Measurements from ENCODE around the gene ANO3. TPM values are rescaled to one million over a fixed set of nuclear protein-coding genes. Genes with fewer than 3 reads are reported as not detected.
A peak's percentile ranks its signal among the peaks of the same experiment; 100 is the strongest.
"Not testable (repeated sequence)": the region's sequence is repeated elsewhere in the genome, so short reads cannot be mapped to it uniquely, and the experiment has no call there.

ANO3 gene
- total and polyA plus RNA-seq, 2 donors from 2014 or later = 0.30 to 1.5 TPM

DNA sequence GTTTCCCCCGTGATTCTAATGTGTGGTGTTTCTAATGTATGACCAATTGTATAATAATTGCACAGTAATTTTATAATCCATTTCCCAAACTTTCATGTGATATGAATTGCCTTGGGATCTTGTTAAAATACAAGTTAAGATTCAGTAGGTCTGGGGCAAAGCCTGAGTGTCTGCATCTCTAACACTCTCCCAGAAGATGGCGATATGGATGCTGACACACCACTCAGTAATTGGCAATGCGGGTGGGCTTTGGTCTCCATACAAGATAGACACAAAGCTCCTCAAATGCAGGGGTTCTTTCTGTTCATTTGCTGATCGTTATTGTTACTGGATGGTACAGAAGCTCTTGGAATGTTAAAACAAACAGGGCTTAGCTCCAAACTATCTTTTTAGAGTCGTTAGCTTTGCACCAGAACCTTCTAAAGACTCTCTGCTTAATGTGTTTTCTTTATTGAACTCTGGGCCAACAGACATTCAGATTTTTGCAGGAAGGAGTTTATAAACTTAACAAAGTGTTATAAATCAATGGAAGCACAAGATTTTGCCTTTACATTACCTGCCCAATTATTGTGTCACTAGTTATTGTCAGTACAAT lies 45.4 kb upstream of the ANO3 start:
- no peak for FAIRE-seq

GRCh38 chr11:26287067-26287518 lies 44.8 kb upstream of the ANO3 start:
- Histone ChIP-seq H3K36me3 (ENCODE audit: control insufficient read depth in 2 of 3, insufficient read depth in 3 of 3, low read length in 3 of 3) (no peaks in the 10 kb centered on the region), H3K4me3 (ENCODE audit: low read length in 3 of 3) (no peak overlapping the region), H3K27ac (ENCODE audit: low read depth in 2 of 2, low read length in 2 of 2) (no peak overlapping the region), H3K9ac (ENCODE audit: low read length in 3 of 3) (no peak overlapping the region), H3K4me1 (ENCODE audit: control insufficient read depth in 2 of 3, insufficient read depth in 2 of 3, low read depth in 1 of 3, low read length in 3 of 3) (no peaks in the 10 kb centered on the region), H3K9me3 (ENCODE audit: control insufficient read depth in 2 of 3, insufficient read depth in 1 of 3, low read length in 3 of 3) (no peaks in the 10 kb centered on the region), H3K27me3 (ENCODE audit: control insufficient read depth, insufficient read depth, low read length) (no peaks in the 10 kb centered on the region)
- DNase-seq (no peak), FAIRE-seq (no peak)
- TF ChIP-seq, protein P1, sequence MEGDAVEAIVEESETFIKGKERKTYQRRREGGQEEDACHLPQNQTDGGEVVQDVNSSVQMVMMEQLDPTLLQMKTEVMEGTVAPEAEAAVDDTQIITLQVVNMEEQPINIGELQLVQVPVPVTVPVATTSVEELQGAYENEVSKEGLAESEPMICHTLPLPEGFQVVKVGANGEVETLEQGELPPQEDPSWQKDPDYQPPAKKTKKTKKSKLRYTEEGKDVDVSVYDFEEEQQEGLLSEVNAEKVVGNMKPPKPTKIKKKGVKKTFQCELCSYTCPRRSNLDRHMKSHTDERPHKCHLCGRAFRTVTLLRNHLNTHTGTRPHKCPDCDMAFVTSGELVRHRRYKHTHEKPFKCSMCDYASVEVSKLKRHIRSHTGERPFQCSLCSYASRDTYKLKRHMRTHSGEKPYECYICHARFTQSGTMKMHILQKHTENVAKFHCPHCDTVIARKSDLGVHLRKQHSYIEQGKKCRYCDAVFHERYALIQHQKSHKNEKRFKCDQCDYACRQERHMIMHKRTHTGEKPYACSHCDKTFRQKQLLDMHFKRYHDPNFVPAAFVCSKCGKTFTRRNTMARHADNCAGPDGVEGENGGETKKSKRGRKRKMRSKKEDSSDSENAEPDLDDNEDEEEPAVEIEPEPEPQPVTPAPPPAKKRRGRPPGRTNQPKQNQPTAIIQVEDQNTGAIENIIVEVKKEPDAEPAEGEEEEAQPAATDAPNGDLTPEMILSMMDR (IDR thresholded peaks at IDR 0.05; ENCODE audit: borderline replicate concordance, extremely low read depth, insufficient read depth) = no peak
- intact Hi-C loops (cut with DNase I) = no loop called here

More for the DNA sequence above, 45.4 kb upstream of the ANO3 start:
- intact Hi-C loops (cut with DNase I) = no loop called here
- Histone ChIP-seq H3K27me3 (ENCODE audit: control insufficient read depth, insufficient read depth, low read length) (no peaks in the 10 kb centered on the region), H3K4me3 (ENCODE audit: low read length in 3 of 3) (no peak overlapping the region), H3K4me1 (ENCODE audit: control insufficient read depth in 2 of 3, insufficient read depth in 2 of 3, low read depth in 1 of 3, low read length in 3 of 3) (no peaks in the 10 kb centered on the region), H3K9me3 (ENCODE audit: control insufficient read depth in 2 of 3, insufficient read depth in 1 of 3, low read length in 3 of 3) (no peaks in the 10 kb centered on the region), H3K27ac (ENCODE audit: low read depth in 2 of 2, low read length in 2 of 2) (no peak overlapping the region), H3K9ac (ENCODE audit: low read length in 3 of 3) (no peak overlapping the region), H3K36me3 (ENCODE audit: control insufficient read depth in 2 of 3, insufficient read depth in 3 of 3, low read length in 3 of 3) (no peaks in the 10 kb centered on the region)
- TF ChIP-seq, protein P1 (IDR thresholded peaks at IDR 0.05; ENCODE audit: borderline replicate concordance, extremely low read depth, insufficient read depth) = no peak
- DNase-seq = peak in 2 of 5 donors; percentile 32 to 66

- no peaks in the 10 kb centered on the region for H3K36me3 ChIP-seq (ENCODE audit: control insufficient read depth in 2 of 3, insufficient read depth in 3 of 3, low read length in 3 of 3)
- H3K27me3 ChIP-seq (ENCODE audit: control insufficient read depth, insufficient read depth, low read length) = no peaks in the 10 kb centered on the region
- no peaks in the 10 kb centered on the region for H3K4me1 ChIP-seq (ENCODE audit: control insufficient read depth in 2 of 3, insufficient read depth in 2 of 3, low read depth in 1 of 3, low read length in 3 of 3)
- no peak overlapping the region for H3K4me3 ChIP-seq (ENCODE audit: low read length in 3 of 3)
- H3K9ac ChIP-seq (ENCODE audit: low read length in 3 of 3) = no peak overlapping the region
- H3K9me3 ChIP-seq (ENCODE audit: control insufficient read depth in 2 of 3, insufficient read depth in 1 of 3, low read length in 3 of 3) = no peaks in the 10 kb centered on the region
- FAIRE-seq = peak; percentile 74
- DNase-seq = peak in 3 of 5 donors; percentile 25 to 87 (median 73)
- no peak overlapping the region for H3K27ac ChIP-seq (ENCODE audit: low read depth in 2 of 2, low read length in 2 of 2)
- TF ChIP-seq, protein P1 (IDR thresholded peaks at IDR 0.05; ENCODE audit: borderline replicate concordance, extremely low read depth, insufficient read depth) = peak; percentile 64
- intact Hi-C loops (cut with DNase I) = no loop called here
These were observed 34.5 kb upstream of the ANO3 start for GRCh38 chr11:26297189-26297975.

- H3K9ac ChIP-seq (ENCODE audit: low read length in 3 of 3); FAIRE-seq; DNase-seq; H3K9me3 ChIP-seq (ENCODE audit: control insufficient read depth in 2 of 3, insufficient read depth in 1 of 3, low read length in 3 of 3); H3K4me3 ChIP-seq (ENCODE audit: low read length in 3 of 3); H3K36me3 ChIP-seq (ENCODE audit: control insufficient read depth in 2 of 3, insufficient read depth in 3 of 3, low read length in 3 of 3); H3K27ac ChIP-seq (ENCODE audit: low read depth in 2 of 2, low read length in 2 of 2); H3K4me1 ChIP-seq (ENCODE audit: control insufficient read depth in 2 of 3, insufficient read depth in 2 of 3, low read depth in 1 of 3, low read length in 3 of 3); H3K27me3 ChIP-seq (ENCODE audit: control insufficient read depth, insufficient read depth, low read length); intact Hi-C loops (cut with DNase I): not testable (repeated sequence)
These were observed 15.6 kb upstream of the ANO3 start for GRCh38 chr11:26316372-26316771.
